ENCODE data around the gene DHRS13.

DHRS13 gene

DNA sequence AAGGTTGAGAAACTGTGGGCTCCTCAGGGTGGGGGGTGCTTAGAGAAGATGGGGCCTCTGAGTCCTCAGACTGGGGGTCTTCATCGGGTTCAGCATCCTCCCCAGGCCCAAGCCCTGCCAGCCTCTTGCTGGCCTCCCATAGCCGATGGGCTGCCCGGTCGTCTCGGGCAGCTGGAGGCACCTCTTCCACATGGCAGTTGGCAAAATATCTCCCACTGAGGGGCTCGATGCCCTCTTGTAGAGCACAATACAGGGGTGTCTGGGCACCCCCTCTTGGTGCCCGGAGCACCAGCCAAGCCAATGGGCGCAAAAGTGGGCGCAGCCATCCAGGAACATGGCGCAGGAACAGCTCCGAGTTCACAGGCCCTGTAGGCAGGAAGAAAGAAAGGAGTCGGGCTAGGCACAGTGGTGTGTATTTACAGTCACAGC lies 4.3 kb downstream of the DHRS13 start:
- Histone ChIP-seq H3K9ac (ENCODE audit: low read length) (no peak overlapping the region), H3K4me3 (ENCODE audit: low read length) (no peak overlapping the region; the same call in 1 of the 2 replicates), H3K27ac (ENCODE audit: low read length) (no peak overlapping the region), H3K4me2 (ENCODE audit: low read depth, low read length) (peak overlapping the region; percentile 98; the same call in 1 of the 2 replicates), H3K9me2 (replicated peaks; ENCODE audit: insufficient read depth, low read length) (no peaks in the 10 kb centered on the region), H3K4me1 (ENCODE audit: low read length) (peaks cover 52% of the 10 kb centered on the region), H2AFZ (ENCODE audit: low read length) (no peak overlapping the region), H3K9me3 (replicated peaks; ENCODE audit: insufficient read depth, low read length) (no peaks in the 10 kb centered on the region), H3F3A (ENCODE audit: insufficient read depth, low read length) (peaks cover 47% of the 10 kb centered on the region), H3K79me2 (ENCODE audit: low read length) (peaks cover 63% of the 10 kb centered on the region), H3K36me3 (replicated peaks; ENCODE audit: insufficient read depth, low read length) (no peaks in the 10 kb centered on the region), H4K20me1 (ENCODE audit: insufficient read depth, low read length) (no peaks in the 10 kb centered on the region), H3K27me3 (replicated peaks; ENCODE audit: insufficient read depth, low read length) (no peaks in the 10 kb centered on the region)
- TF ChIP-seq CTCF (IDR thresholded peaks at IDR 0.05; ENCODE audit: low read length) (no peak), EZH2 (optimal IDR thresholded peaks at IDR 0.05; ENCODE audit: low read depth, low read length) (no peak), EZH2phosphoT487 (IDR thresholded peaks at IDR 0.05; ENCODE audit: low read length) (no peak)
- no peak for DNase-seq

- Histone ChIP-seq H3K4me1 (ENCODE audit: low read length) (peaks cover 51% of the 10 kb centered on the region), H3K36me3 (replicated peaks; ENCODE audit: insufficient read depth, low read length) (no peaks in the 10 kb centered on the region), H2AFZ (ENCODE audit: low read length) (peak overlapping the region; percentile 97), H3K9ac (ENCODE audit: low read length) (peak overlapping the region; percentile 81; the same call in 1 of the 2 replicates), H3K4me3 (ENCODE audit: low read length) (peak overlapping the region; percentile 95), H4K20me1 (ENCODE audit: insufficient read depth, low read length) (no peaks in the 10 kb centered on the region), H3K27me3 (replicated peaks; ENCODE audit: insufficient read depth, low read length) (no peaks in the 10 kb centered on the region), H3K4me2 (ENCODE audit: low read depth, low read length) (peak overlapping the region; percentile 98), H3K27ac (ENCODE audit: low read length) (peak overlapping the region; percentile 34; the same call in 1 of the 2 replicates), H3F3A (ENCODE audit: insufficient read depth, low read length) (peaks cover 49% of the 10 kb centered on the region), H3K9me3 (replicated peaks; ENCODE audit: insufficient read depth, low read length) (no peaks in the 10 kb centered on the region), H3K79me2 (ENCODE audit: low read length) (peaks cover 65% of the 10 kb centered on the region), H3K9me2 (replicated peaks; ENCODE audit: insufficient read depth, low read length) (no peaks in the 10 kb centered on the region)
- DNase-seq: no peak
- TF ChIP-seq EZH2 (optimal IDR thresholded peaks at IDR 0.05; ENCODE audit: low read depth, low read length): no peak
- TF ChIP-seq EZH2phosphoT487 (IDR thresholded peaks at IDR 0.05; ENCODE audit: low read length): no peak
- no peak for TF ChIP-seq CTCF (IDR thresholded peaks at IDR 0.05; ENCODE audit: low read length)
Observed at GRCh38 chr17:28897769-28898526, 4.9 kb downstream of the DHRS13 start.

DNA sequence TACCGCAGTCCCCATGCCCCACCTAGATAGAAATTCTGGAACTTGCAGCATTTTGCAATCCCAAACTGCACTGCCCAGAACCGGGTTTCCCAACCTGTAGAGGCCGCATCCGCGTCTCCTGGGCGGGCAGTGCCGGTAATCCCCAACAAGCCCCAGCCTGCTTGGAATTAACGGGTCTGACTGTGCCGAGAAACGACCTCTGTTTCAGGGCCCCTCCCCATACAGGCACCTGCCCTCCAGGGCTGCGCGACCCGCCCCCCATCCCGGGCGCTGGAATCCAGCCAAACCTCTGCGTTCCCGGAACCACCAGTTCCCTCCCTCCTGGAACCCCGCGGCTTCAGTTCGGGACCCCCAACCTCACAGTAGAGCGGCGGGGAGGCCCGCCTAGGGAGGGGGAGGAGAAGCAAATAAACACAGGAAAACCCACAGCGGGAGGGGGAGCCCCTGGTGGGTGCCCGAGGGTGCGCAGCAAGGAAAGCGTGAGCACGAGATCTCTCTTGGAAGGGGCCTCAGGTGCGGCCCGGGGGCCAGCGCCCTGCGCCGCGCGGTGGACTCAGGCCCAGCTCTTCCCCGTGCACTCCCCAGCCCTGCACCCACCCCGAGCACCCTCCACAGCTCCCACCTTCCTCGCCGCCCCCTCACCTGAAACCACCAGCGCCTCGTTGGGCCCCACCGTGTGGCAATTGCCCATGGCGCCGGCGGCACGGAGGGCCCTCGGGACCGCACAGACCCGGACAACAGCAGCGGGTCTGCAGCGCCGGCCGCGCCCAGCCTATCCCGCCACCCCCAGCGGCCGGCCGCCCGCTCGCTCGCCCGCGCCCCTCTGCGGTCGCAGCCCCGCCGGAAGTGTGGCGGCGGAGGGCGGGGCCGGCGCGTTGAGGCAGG lies 5.8 kb downstream of the DHRS13 start, which contains the start of gene FLOT2:
Gene FLOT2 (minus strand): TSS at position 850 of the 885 bp plus-strand sequence. CDS start 159 bp downstream, at position 691.
- peak; percentile 59 for DNase-seq
- Histone ChIP-seq H3F3A (ENCODE audit: insufficient read depth, low read length) (peaks cover 48% of the 10 kb centered on the region), H3K27me3 (replicated peaks; ENCODE audit: insufficient read depth, low read length) (no peaks in the 10 kb centered on the region), H3K9ac (ENCODE audit: low read length) (peak within 1 kb of the TSS; percentile 81), H3K27ac (ENCODE audit: low read length) (peak within 1 kb of the TSS; percentile 48; the same call in 1 of the 2 replicates), H3K4me1 (ENCODE audit: low read length) (peaks cover 58% of the 10 kb centered on the region), H3K9me2 (replicated peaks; ENCODE audit: insufficient read depth, low read length) (no peaks in the 10 kb centered on the region), H3K4me2 (ENCODE audit: low read depth, low read length) (peak within 1 kb of the TSS; percentile 98), H4K20me1 (ENCODE audit: insufficient read depth, low read length) (no peaks in the 10 kb centered on the region), H3K36me3 (replicated peaks; ENCODE audit: insufficient read depth, low read length) (no peaks in the 10 kb centered on the region), H3K4me3 (ENCODE audit: low read length) (peak within 1 kb of the TSS; percentile 95), H2AFZ (ENCODE audit: low read length) (peak within 1 kb of the TSS; percentile 97), H3K9me3 (replicated peaks; ENCODE audit: insufficient read depth, low read length) (no peaks in the 10 kb centered on the region), H3K79me2 (ENCODE audit: low read length) (peaks cover 71% of the 10 kb centered on the region)
- TF ChIP-seq EZH2phosphoT487 (IDR thresholded peaks at IDR 0.05; ENCODE audit: low read length) (no peak), CTCF (IDR thresholded peaks at IDR 0.05; ENCODE audit: low read length) (peak; percentile 34)

All from MM.1S (cell line).